GM18499 (cell line): ENCODE data around the gene UGGT2.
A peak's percentile ranks its signal among the peaks of the same experiment; 100 is the strongest.
"Not testable (repeated sequence)": the region's sequence is repeated elsewhere in the genome, so short reads cannot be mapped to it uniquely, and the experiment has no call there.

ENCODE experiments used
- ATAC-seq: cut with Tn5 transposase; IDR thresholded peaks from one replicate; pipeline ENCODE4 v1.9.1; 2021; ENCODE audit warnings: moderate number of reproducible peaks; ENCODE audit not compliant: insufficient read depth, unreplicated experiment

Gene UGGT2

GRCh38 chr13:96053003-96053703 is at the start of gene UGGT2:
TSS of gene UGGT2 (minus strand) at chr13:96053401. CDS start at chr13:96053312, 89 bp downstream.
- peak; percentile 93 for ATAC-seq

GRCh38 chr13:96100457-96101220 is 47.4 kb upstream of the UGGT2 start:
- ATAC-seq: no peak

- ATAC-seq: no peak
Observed at GRCh38 chr13:96093296-96094006, 40.2 kb upstream of the UGGT2 start.

- ATAC-seq: no peak
Observed at GRCh38 chr13:96091164-96092117, 38.2 kb upstream of the UGGT2 start.

- no peak for ATAC-seq
Observed at GRCh38 chr13:96090240-96091101, 37.3 kb upstream of the UGGT2 start.

- ATAC-seq: no peak
Observed at GRCh38 chr13:96089749-96090239, 36.6 kb upstream of the UGGT2 start, which contains the start of gene HS6ST3. TSS of gene HS6ST3 (plus strand) at chr13:96090107.

- ATAC-seq: no peak
Observed at GRCh38 chr13:96089139-96089538, 35.9 kb upstream of the UGGT2 start.

GRCh38 chr13:96086736-96087135 is 33.5 kb upstream of the UGGT2 start:
- ATAC-seq: no peak

GRCh38 chr13:96082640-96083039 is 29.4 kb upstream of the UGGT2 start:
- ATAC-seq: no peak

GRCh38 chr13:96081888-96082287 is 28.7 kb upstream of the UGGT2 start:
- ATAC-seq: no peak

GRCh38 chr13:96080676-96081075 is 27.5 kb upstream of the UGGT2 start:
- no peak for ATAC-seq

- ATAC-seq: peak; percentile 57
Observed at GRCh38 chr13:96075953-96076543, 22.8 kb upstream of the UGGT2 start.

- ATAC-seq: no peak
Observed at GRCh38 chr13:96072392-96072791, 19.2 kb upstream of the UGGT2 start.

GRCh38 chr13:96071504-96071903 is 18.3 kb upstream of the UGGT2 start:
- ATAC-seq: no peak

GRCh38 chr13:96068729-96069128 is 15.5 kb upstream of the UGGT2 start:
- ATAC-seq: no peak

GRCh38 chr13:96065849-96066248 is 12.6 kb upstream of the UGGT2 start:
- ATAC-seq: no peak

- peak; percentile 49 for ATAC-seq
Observed at GRCh38 chr13:96052656-96053002, 572 bp downstream of the UGGT2 start.

- not testable (repeated sequence) for ATAC-seq
Observed at GRCh38 chr13:96051946-96052345, 1.3 kb downstream of the UGGT2 start.

GRCh38 chr13:96051491-96051890 is 1.7 kb downstream of the UGGT2 start:
- not testable (repeated sequence) for ATAC-seq
